Keratinocyte (primary cell): ENCODE data around the gene KIAA0586. TPM values are rescaled to one million over a fixed set of nuclear protein-coding genes. Genes with fewer than 3 reads are reported as not detected.

Source experiments
- DNase-seq: peaks from one replicate; pipeline ENCODE4 v3.0.0-alpha.2; 2011; ENCODE audit warnings: low read depth, missing footprints, low spot score
- FAIRE-seq: peaks from 2 replicates; lab custom pipeline; 2011; peaks lifted over from hg19 to GRCh38; lab: Jason Lieb, UNC
- H2AFZ ChIP-seq: 2 replicates; pipeline ENCODE4 v1.6.0; 2012; ENCODE audit warnings: low read length, control low read depth, inconsistent platforms; ENCODE audit not compliant: control insufficient read depth
- H3K27ac ChIP-seq: 2 replicates; pipeline ENCODE4 v1.5.1; 2011; ENCODE audit warnings: low read length; ENCODE audit not compliant: control insufficient read depth, insufficient read depth
- H3K27me3 ChIP-seq: 3 replicates; pipeline ENCODE4 v1.6.0; 2011; ENCODE audit warnings: low read length; ENCODE audit not compliant: control insufficient read depth, insufficient read depth; ENCODE audit errors: extremely low read depth
- H3K36me3 ChIP-seq, 2 experiments: 2 replicates in 1 of 2; 3 replicates in 1 of 2; pipeline ENCODE4 v1.5.1; 2011; ENCODE audit warnings: low read length in 2 of 2, mild to moderate bottlenecking in 1 of 2; ENCODE audit not compliant: control insufficient read depth in 2 of 2, insufficient read depth in 2 of 2; ENCODE audit errors: extremely low read depth in 1 of 2
- H3K4me1 ChIP-seq: 3 replicates; pipeline ENCODE4 v1.5.1; 2011; ENCODE audit warnings: low read length; ENCODE audit not compliant: control insufficient read depth, insufficient read depth; ENCODE audit errors: extremely low read depth
- H3K4me2 ChIP-seq: 3 replicates; pipeline ENCODE4 v1.6.0; 2011; ENCODE audit warnings: low read depth, low read length; ENCODE audit not compliant: control insufficient read depth, insufficient read depth; ENCODE audit errors: extremely low read depth
- H3K4me3 ChIP-seq, 3 experiments: fragments of 200-600 bp in 1 of 3; sonication (generic) in 1 of 3; 2 replicates in 2 of 3; 3 replicates in 1 of 3; pipeline ENCODE4 v1.5.1; 2011 to 2016; ENCODE audit warnings: low read length in 3 of 3, mild to moderate bottlenecking in 3 of 3, control low read depth in 2 of 3, inconsistent platforms in 1 of 3, low read depth in 1 of 3, mixed read lengths in 1 of 3, mixed run types in 1 of 3, moderate library complexity in 1 of 3; ENCODE audit not compliant: control insufficient read depth in 2 of 3, insufficient read depth in 2 of 3; ENCODE audit errors: extremely low read depth in 1 of 3
- H3K79me2 ChIP-seq: 2 replicates; pipeline ENCODE4 v1.6.0; 2012; ENCODE audit warnings: low read length; ENCODE audit not compliant: control insufficient read depth, insufficient read depth
- H3K9ac ChIP-seq: 3 replicates; pipeline ENCODE4 v1.6.0; 2011; ENCODE audit warnings: low read length; ENCODE audit not compliant: control insufficient read depth, insufficient read depth; ENCODE audit errors: extremely low read depth
- H3K9me1 ChIP-seq: 3 replicates; pipeline ENCODE4 v1.6.0; 2011; ENCODE audit warnings: low read length; ENCODE audit not compliant: control insufficient read depth, insufficient read depth; ENCODE audit errors: extremely low read depth
- H3K9me3 ChIP-seq: 2 replicates; pipeline ENCODE4 v1.5.1; 2012; ENCODE audit warnings: low read depth, low read length; ENCODE audit not compliant: control insufficient read depth
- H4K20me1 ChIP-seq: 3 replicates; pipeline ENCODE4 v1.6.0; 2011; ENCODE audit warnings: low read length; ENCODE audit not compliant: control insufficient read depth, insufficient read depth; ENCODE audit errors: extremely low read depth
- CTCF ChIP-seq, 3 experiments: IDR thresholded peaks in 1 of 3; conservative IDR thresholded peaks in 1 of 3; optimal IDR thresholded peaks in 1 of 3; 2 replicates in 2 of 3; 3 replicates in 1 of 3; pipeline versions ENCODE3 to v1.5.1; 2011; ENCODE audit warnings: low read length in 3 of 3, mild to moderate bottlenecking in 3 of 3, moderate library complexity in 2 of 3, control low read depth in 1 of 3, inconsistent platforms in 1 of 3; ENCODE audit not compliant: insufficient read depth in 2 of 3; ENCODE audit errors: extremely low read depth in 1 of 3
- EZH2 ChIP-seq: IDR thresholded peaks from one replicate; pipeline ENCODE4 v1.6.1; 2012; ENCODE audit warnings: inconsistent platforms, mild to moderate bottlenecking, low read length, moderate library complexity
- dilution Hi-C: fragments of 300-500 bp; cut with MboI; formaldehyde crosslinking; loops from one replicate; pipeline ENCODE4 v1.7.0; 2020; ENCODE audit warnings: low sequenced_read_pairs; ENCODE audit not compliant: extremely low pct_ligation_motif_present
- polyA plus RNA-seq, 5 experiments: library from polyadenylated mRNA; depleted of rRNA in 3 of 5; stranded (reverse) in 3 of 5; stranded (forward) in 1 of 5; unstranded in 1 of 5; fragments of >200 nt; gene quantifications; 1 replicate in 1 of 5; 2 replicates in 3 of 5; 3 replicates in 1 of 5; pipeline versions ENCODE4 v1.2.1 to v1.2.3, GENCODE V29; 2011 to 2012; ENCODE audit warnings: missing spikeins in 2 of 5, low read depth in 1 of 5, low replicate concordance in 1 of 5

The KIAA0586 gene
- polyA plus RNA-seq, 1 donor (not counting 4 experiments of a cell fraction or from before 2014, with no cell fraction given), result 12.4 TPM

DNA sequence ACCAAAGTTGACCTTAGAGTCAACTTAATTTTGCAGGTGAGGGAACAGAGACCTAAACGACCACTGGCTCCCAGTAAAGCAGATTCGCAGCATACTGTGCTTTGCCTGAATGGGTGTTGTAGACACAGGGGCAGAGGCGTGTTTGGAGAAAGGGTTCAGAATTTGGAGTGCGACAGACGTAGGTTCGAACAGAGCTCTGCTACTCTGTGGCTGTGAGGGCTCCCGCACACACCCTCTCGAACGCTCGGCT, 32.0 kb upstream of the KIAA0586 start:
- no peaks in the 10 kb centered on the region for H3K27me3 ChIP-seq
- peak overlapping the region; percentile 81 for H2AFZ ChIP-seq
- DNase-seq, result no peak
- FAIRE-seq, result no peak
- H4K20me1 ChIP-seq, result no peaks in the 10 kb centered on the region
- no peaks in the 10 kb centered on the region for H3K9me1 ChIP-seq
- peak overlapping the region in 1 of 3 experiments; percentile 56 for H3K4me3 ChIP-seq
- H3K79me2 ChIP-seq, result no peaks in the 10 kb centered on the region
- peak overlapping the region; percentile 88 for H3K4me2 ChIP-seq
- no peak overlapping the region for H3K9ac ChIP-seq
- no peaks in the 10 kb centered on the region for H3K9me3 ChIP-seq
- H3K27ac ChIP-seq, result no peak overlapping the region
- H3K36me3 ChIP-seq, result no peaks in the 10 kb centered on the region
- dilution Hi-C loops, result no loop called here
- peaks cover 4% of the 10 kb centered on the region for H3K4me1 ChIP-seq
- TF ChIP-seq CTCF (optimal IDR thresholded peaks at IDR 0.05 in 1 of 3, IDR thresholded peaks at IDR 0.05 in 1 of 3, conservative IDR thresholded peaks at IDR 0.05 in 1 of 3; ENCODE audit: extremely low read depth in 1 of 3, insufficient read depth in 2 of 3, low read length in 3 of 3) (no peak), EZH2 (no peak)

DNA sequence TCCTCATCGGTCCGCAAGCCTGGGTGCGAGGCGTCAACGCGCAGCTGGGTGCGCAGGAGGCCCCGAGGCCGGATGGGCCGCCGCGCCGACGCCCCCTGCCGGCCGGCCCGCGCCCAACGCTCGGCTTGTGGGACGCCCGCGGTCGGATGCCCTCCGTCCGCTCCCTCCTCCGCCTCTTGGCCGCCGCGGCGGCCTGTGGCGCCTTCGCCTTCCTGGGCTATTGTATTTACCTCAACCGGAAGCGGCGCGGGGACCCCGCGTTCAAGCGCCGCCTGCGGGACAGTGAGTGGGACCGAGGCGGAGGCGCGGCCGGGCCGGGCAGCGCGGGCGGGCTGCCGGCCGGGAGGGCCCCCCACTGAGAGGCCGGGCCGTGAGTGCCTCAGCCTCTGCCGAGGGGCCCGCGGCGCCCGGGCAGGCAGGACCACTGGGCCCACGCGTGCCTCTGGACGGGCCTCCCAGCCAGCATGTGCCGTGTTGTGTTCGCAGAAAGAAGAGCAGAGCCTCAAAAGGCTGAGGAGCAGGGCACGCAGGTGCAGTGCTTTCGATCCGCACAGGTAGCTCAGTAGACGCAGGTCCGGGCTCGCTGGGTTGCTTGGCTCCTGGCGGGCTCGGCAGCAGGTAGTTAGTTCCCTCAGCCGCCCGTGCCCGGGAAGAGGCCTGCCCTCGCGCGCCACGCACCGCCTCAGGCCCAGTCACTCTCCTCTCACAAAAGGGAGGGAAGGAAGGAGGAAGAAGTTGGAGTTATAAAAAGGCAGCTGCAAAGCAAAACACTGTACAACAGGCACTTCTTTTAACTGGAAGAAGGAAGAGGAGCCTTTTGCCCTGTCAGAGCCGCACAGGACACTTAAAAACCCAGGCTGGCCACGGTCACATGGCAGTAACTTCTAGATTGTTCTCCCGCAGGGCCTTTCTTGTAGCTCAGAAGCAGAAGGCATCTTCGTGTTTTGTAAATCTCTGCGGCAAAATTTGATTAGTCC, 31.4 kb upstream of the KIAA0586 start, which contains the start of gene TOMM20L:
TOMM20L (plus strand) TSS at position 119 of the 977 bp plus-strand sequence; CDS start at position 147, 28 bp downstream.
- H3K9me1 ChIP-seq, result no peaks in the 10 kb centered on the region
- peak within 1 kb of the TSS; percentile 46 for H3K9ac ChIP-seq
- H3K27ac ChIP-seq, result no peak within 1 kb of the TSS
- H4K20me1 ChIP-seq, result no peaks in the 10 kb centered on the region
- H2AFZ ChIP-seq, result peak within 1 kb of the TSS; percentile 81
- H3K4me1 ChIP-seq, result peaks cover 4% of the 10 kb centered on the region
- peak within 1 kb of the TSS; percentile 21 to 56 (median 48) for H3K4me3 ChIP-seq
- peak within 1 kb of the TSS; percentile 88 for H3K4me2 ChIP-seq
- peak; percentile 2 for DNase-seq
- no peak for FAIRE-seq
- H3K9me3 ChIP-seq, result no peaks in the 10 kb centered on the region
- no peaks in the 10 kb centered on the region for H3K27me3 ChIP-seq
- TF ChIP-seq CTCF (optimal IDR thresholded peaks at IDR 0.05 in 1 of 3, IDR thresholded peaks at IDR 0.05 in 1 of 3, conservative IDR thresholded peaks at IDR 0.05 in 1 of 3; ENCODE audit: extremely low read depth in 1 of 3, insufficient read depth in 2 of 3, low read length in 3 of 3) (peak in 2 of 3 experiments; percentile 53 to 84), EZH2 (no peak)
- no peaks in the 10 kb centered on the region for H3K79me2 ChIP-seq
- dilution Hi-C loops, result no loop called here
- no peaks in the 10 kb centered on the region for H3K36me3 ChIP-seq
